ENCODE results near the gene GHRL.

DNA sequence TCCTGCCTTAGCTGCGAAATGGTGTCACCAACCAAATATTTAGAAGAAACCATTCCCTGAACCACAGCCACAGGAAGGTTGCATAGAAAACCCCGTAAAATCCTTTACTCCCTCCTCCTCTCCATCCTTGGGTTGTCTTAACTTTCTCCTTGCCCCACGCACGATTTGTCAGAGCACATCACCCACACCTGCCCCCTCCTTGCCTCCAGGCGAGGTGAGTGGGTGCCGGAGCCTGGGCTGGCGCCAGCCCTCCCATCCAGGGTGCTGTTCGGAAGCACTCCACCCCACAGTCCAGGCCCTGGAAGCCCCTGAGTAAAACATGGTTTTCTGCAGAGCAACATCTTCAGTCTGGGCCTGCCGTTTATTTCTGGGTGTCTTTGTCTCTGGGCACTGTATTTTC, 3.7 kb downstream of the GHRL start:
- TF ChIP-seq CTCF (IDR thresholded peaks at IDR 0.05; ENCODE audit: low read depth, low read length) (no peak), EZH2phosphoT487 (IDR thresholded peaks at IDR 0.05; ENCODE audit: low read depth) (no peak)
